Ramos (cell line): ENCODE results near the gene B4GALNT1.
"Not testable (repeated sequence)": the region's sequence is repeated elsewhere in the genome, so short reads cannot be mapped to it uniquely, and the experiment has no call there.

ENCODE experiments used
- in situ Hi-C: fragments of 300-500 bp; cut with MboI; formaldehyde crosslinking; loops from one replicate; pipeline ENCODE4 v1.14.3; 2022; ENCODE audit warnings: low sequenced_read_pairs; ENCODE audit not compliant: unreplicated experiment

Gene B4GALNT1

GRCh38 chr12:57622293-57623245 lies 10.4 kb downstream of the B4GALNT1 start:
- in situ Hi-C loops = no loop called here

- in situ Hi-C loops = no loop called here
These were observed 11.3 kb downstream of the B4GALNT1 start for GRCh38 chr12:57621497-57622292.

GRCh38 chr12:57620936-57621496 lies 12.0 kb downstream of the B4GALNT1 start:
- in situ Hi-C loops = no loop called here

GRCh38 chr12:57620245-57620935 lies 12.6 kb downstream of the B4GALNT1 start:
- in situ Hi-C loops = no loop called here

- in situ Hi-C loops = no loop called here
These were observed 13.4 kb downstream of the B4GALNT1 start for GRCh38 chr12:57619434-57620244.

GRCh38 chr12:57618966-57619433 lies 14.0 kb downstream of the B4GALNT1 start:
- in situ Hi-C loops = no loop called here

GRCh38 chr12:57618431-57618830 lies 14.6 kb downstream of the B4GALNT1 start:
- in situ Hi-C loops = not testable (repeated sequence)

- in situ Hi-C loops = no loop called here
These were observed 15.1 kb downstream of the B4GALNT1 start for GRCh38 chr12:57617942-57618341.

GRCh38 chr12:57616383-57617101 lies 16.5 kb downstream of the B4GALNT1 start:
- in situ Hi-C loops = no loop called here

GRCh38 chr12:57615637-57616036 lies 17.4 kb downstream of the B4GALNT1 start:
- in situ Hi-C loops = no loop called here

- in situ Hi-C loops = no loop called here
These were observed 18.0 kb downstream of the B4GALNT1 start for GRCh38 chr12:57614948-57615500.

- in situ Hi-C loops = no loop called here
These were observed 18.6 kb downstream of the B4GALNT1 start for GRCh38 chr12:57614178-57614947.

- in situ Hi-C loops = no loop called here
These were observed 19.4 kb downstream of the B4GALNT1 start for GRCh38 chr12:57613427-57614109.

- in situ Hi-C loops = no loop called here
These were observed 20.1 kb downstream of the B4GALNT1 start for GRCh38 chr12:57612711-57613426.

- in situ Hi-C loops = no loop called here
These were observed 20.9 kb downstream of the B4GALNT1 start for GRCh38 chr12:57611827-57612710.
